IMR-90 (cell line): ENCODE measurements around the gene GSTA4. TPM values are rescaled to one million over a fixed set of nuclear protein-coding genes. Genes with fewer than 3 reads are reported as not detected.

ENCODE experiments used
- ATAC-seq: fragments of 200-7000 bp; cut with Tn5 transposase; 2 replicates; pipeline ENCODE4 v1.9.1; 2020; ENCODE audit warnings: low read depth, mild to moderate bottlenecking, moderate library complexity
- BruUV-seq: library from RNA; stranded (reverse); fragments of 400-500 nt; replicated peaks from 2 replicates; lab custom pipeline; 2021; lab: Mats Ljungman, UMichigan
- CTCF ChIA-PET: fragments of 300-600 bp; formaldehyde crosslinking; extraction: SDS; loops from one replicate; lab custom pipeline; 2021; ENCODE audit warnings: antibody characterized with exemption; lab: Yijun Ruan, JAX
- POLR2A ChIA-PET: fragments of 300-600 bp; sonication (Branson Sonifier 250); formaldehyde crosslinking; loops from one replicate; lab custom pipeline; 2022; ENCODE audit warnings: antibody characterized with exemption; ENCODE audit not compliant: unreplicated experiment; lab: Charles Lee
- DNase-seq: peaks from one replicate; pipeline ENCODE4 v3.0.0; 2013
- H2AFZ ChIP-seq: replicated peaks from 2 replicates; pipeline ENCODE3; 2013; ENCODE audit warnings: low read length, mild to moderate bottlenecking; ENCODE audit not compliant: poor library complexity
- H2AK5ac ChIP-seq: 2 replicates; pipeline ENCODE4 v1.6.1; 2013; ENCODE audit warnings: low read depth, low read length, inconsistent platforms
- H2AK9ac ChIP-seq: replicated peaks from 2 replicates; pipeline ENCODE3; 2013; ENCODE audit warnings: mild to moderate bottlenecking, low read depth, low read length, moderate library complexity; ENCODE audit not compliant: poor library complexity
- H2BK120ac ChIP-seq: 2 replicates; pipeline ENCODE4 v1.6.1; 2013; ENCODE audit warnings: low read depth, low read length, inconsistent platforms
- H2BK15ac ChIP-seq: 3 replicates; pipeline ENCODE4 v1.6.1; 2013; ENCODE audit warnings: low read depth, low read length, inconsistent platforms
- H2BK20ac ChIP-seq: 2 replicates; pipeline ENCODE4 v1.6.1; 2013; ENCODE audit warnings: low read depth, mild to moderate bottlenecking, inconsistent platforms, low read length, moderate library complexity
- H2BK5ac ChIP-seq: 2 replicates; pipeline ENCODE4 v1.6.1; 2013; ENCODE audit warnings: mild to moderate bottlenecking, low read depth, low read length, inconsistent platforms; ENCODE audit not compliant: poor library complexity, severe bottlenecking
- H3K14ac ChIP-seq: replicated peaks from 2 replicates; pipeline ENCODE4 v1.6.1; 2013; ENCODE audit warnings: low read depth, low read length, inconsistent platforms
- H3K18ac ChIP-seq: 2 replicates; pipeline ENCODE4 v1.6.1; 2013; ENCODE audit warnings: low read depth, low read length, control low read depth
- H3K23ac ChIP-seq: 2 replicates; pipeline ENCODE4 v1.6.1; 2013; ENCODE audit warnings: low read depth, low read length, inconsistent platforms
- H3K27ac ChIP-seq: 2 replicates; pipeline ENCODE4 v1.5.1; 2013; ENCODE audit warnings: mild to moderate bottlenecking, control low read depth, low read length; ENCODE audit not compliant: insufficient read depth
- H3K27me3 ChIP-seq: 2 replicates; pipeline ENCODE4 v1.6.1; 2013; ENCODE audit warnings: low read length; ENCODE audit not compliant: control insufficient read depth, insufficient read depth
- H3K36me3 ChIP-seq: 2 replicates; pipeline ENCODE4 v1.6.1; 2013; ENCODE audit warnings: low read length, mixed read lengths; ENCODE audit not compliant: control insufficient read depth, insufficient read depth
- H3K4ac ChIP-seq: 2 replicates; pipeline ENCODE4 v1.6.1; 2013; ENCODE audit warnings: low read depth, low read length, inconsistent platforms
- H3K4me1 ChIP-seq: 2 replicates; pipeline ENCODE4 v1.6.1; 2013; ENCODE audit warnings: low read length, mixed read lengths; ENCODE audit not compliant: control insufficient read depth, insufficient read depth
- H3K4me2 ChIP-seq: 2 replicates; pipeline ENCODE4 v1.6.1; 2013; ENCODE audit warnings: low read depth, mild to moderate bottlenecking, control low read depth, low read length, moderate library complexity
- H3K4me3 ChIP-seq: 2 replicates; pipeline ENCODE4 v1.5.1; 2013; ENCODE audit warnings: low read depth, mild to moderate bottlenecking, control low read depth, low read length, moderate library complexity; ENCODE audit not compliant: insufficient read depth
- H3K56ac ChIP-seq: 2 replicates; pipeline ENCODE4 v1.6.1; 2013; ENCODE audit warnings: low read length, inconsistent platforms; ENCODE audit not compliant: insufficient read depth; ENCODE audit errors: extremely low read depth
- H3K79me1 ChIP-seq, 2 experiments: 2 replicates each; pipeline ENCODE4 v1.6.1; 2013; ENCODE audit warnings: low read length in 2 of 2, inconsistent platforms in 1 of 2, low read depth in 1 of 2
- H3K9ac ChIP-seq: 2 replicates; pipeline ENCODE4 v1.6.1; 2013; ENCODE audit warnings: low read depth, low read length, control low read depth
- H3K9me1 ChIP-seq: 2 replicates; pipeline ENCODE4 v1.6.1; 2013; ENCODE audit warnings: low read length, inconsistent platforms; ENCODE audit not compliant: insufficient read depth
- H3K9me3 ChIP-seq: 2 replicates; pipeline ENCODE4 v1.6.1; 2013; ENCODE audit warnings: low read length; ENCODE audit not compliant: control insufficient read depth, insufficient read depth
- H4K20me1 ChIP-seq: 2 replicates; pipeline ENCODE4 v1.6.1; 2013; ENCODE audit warnings: low read length, inconsistent platforms; ENCODE audit not compliant: insufficient read depth
- H4K5ac ChIP-seq: 2 replicates; pipeline ENCODE4 v1.6.1; 2013; ENCODE audit warnings: mild to moderate bottlenecking, low read depth, low read length, control low read depth
- H4K8ac ChIP-seq, 2 experiments: 2 replicates each; pipeline ENCODE4 v1.6.1; 2013; ENCODE audit warnings: low read depth in 2 of 2, low read length in 2 of 2, control low read depth in 1 of 2, inconsistent platforms in 1 of 2
- H4K91ac ChIP-seq: 2 replicates; pipeline ENCODE4 v1.6.1; 2013; ENCODE audit warnings: low read depth, low read length, inconsistent platforms; ENCODE audit not compliant: insufficient read depth
- CEBPB ChIP-seq: IDR thresholded peaks from 2 replicates; pipeline ENCODE4 v1.6.1; 2012; ENCODE audit warnings: low read depth, low read length, improper control_type of control experiment
- MAZ ChIP-seq: IDR thresholded peaks from 2 replicates; pipeline ENCODE4 v1.6.1; 2012; ENCODE audit warnings: low read depth, mild to moderate bottlenecking, low read length, improper control_type of control experiment, moderate library complexity, borderline replicate concordance
- WGBS, 2 experiments: methylation state at CpG; one replicate each; pipeline versions ENCODE4 v1.1.5 to v1.1.7; 2013; ENCODE audit warnings: missing lambda C conversion rate in 2 of 2; ENCODE audit not compliant: insufficient read length in 1 of 2; ENCODE audit errors: extremely low coverage in 2 of 2; 5-methylcytosine and 5-hydroxymethylcytosine counted together
- dilution Hi-C: fragments of 300-500 bp; cut with HindIII; formaldehyde crosslinking; loops from one replicate; pipeline ENCODE4 v1.14.3; 2018; ENCODE audit warnings: low sequenced_read_pairs; ENCODE audit not compliant: unreplicated experiment
- in situ Hi-C: fragments of 300-500 bp; cut with MboI; formaldehyde crosslinking; loops from 3 replicates; pipeline ENCODE4 v1.14.3; 2019; ENCODE audit warnings: low sequenced_read_pairs, inconsistent platforms, mixed read lengths
- intact Hi-C: fragments of 100-400 bp; cut with micrococcal nuclease; formaldehyde crosslinking; loops from 2 replicates; pipeline ENCODE4 v1.10.0; 2022
- polyA plus RNA-seq, 3 experiments: library from polyadenylated mRNA; depleted of rRNA; stranded (reverse); fragments of >200 nt; gene quantifications; 2 replicates each; pipeline ENCODE4 v1.2.3, GENCODE V29; 2012; ENCODE audit warnings: low replicate concordance in 1 of 3
- total RNA-seq: library from RNA; depleted of rRNA; stranded (reverse); fragments of >200 nt; gene quantifications from 2 replicates; pipeline ENCODE4 v1.2.3, GENCODE V29; 2012

GSTA4 gene
- total and polyA plus RNA-seq, 2 of the 4 experiments (the other 2 are of a cell fraction), result 26.9 to 35.6 TPM

DNA sequence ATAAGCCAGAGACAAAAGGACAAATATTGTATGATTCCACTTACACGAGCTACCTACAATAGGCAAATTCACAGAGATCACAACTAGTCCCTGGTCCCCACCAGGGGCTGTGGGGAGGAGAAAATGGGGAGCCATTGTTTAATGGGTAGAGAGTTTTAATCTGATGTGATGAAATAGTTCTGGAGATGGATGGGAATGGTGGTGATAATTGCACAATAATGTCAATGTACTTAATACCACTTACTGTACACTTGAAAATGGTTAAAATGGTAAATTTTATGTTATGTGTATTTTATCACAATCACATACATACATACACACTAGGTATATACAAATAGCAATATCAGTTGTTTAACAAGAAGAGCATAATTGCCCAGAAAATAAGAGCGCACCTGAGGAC lies 61.3 kb downstream of the GSTA4 start:
- DNase-seq, result no peak
- ATAC-seq, result no peak
- Histone ChIP-seq H4K91ac (no peak overlapping the region), H2BK20ac (no peak overlapping the region), H4K20me1 (no peaks in the 10 kb centered on the region), H4K8ac (no peak overlapping the region), H3K4me3 (no peak overlapping the region), H2BK120ac (no peak overlapping the region), H3K79me1 (no peaks in the 10 kb centered on the region), H3K4ac (no peak overlapping the region), H3K56ac (no peak overlapping the region), H2BK15ac (no peak overlapping the region), H3K36me3 (no peaks in the 10 kb centered on the region), H3K27me3 (0 out of 2 replicates have a peak, but pooled peaks cover 2% of the 10 kb centered on the region), H4K5ac (no peak overlapping the region), H3K14ac (no peak overlapping the region), H3K4me1 (peaks cover 8% of the 10 kb centered on the region), H2BK5ac (no peak overlapping the region), H2AK5ac (no peak overlapping the region), H2AK9ac (no peak overlapping the region), H3K9ac (no peak overlapping the region), H2AFZ (no peak overlapping the region), H3K23ac (no peak overlapping the region), H3K27ac (no peak overlapping the region), H3K4me2 (no peak overlapping the region), H3K9me1 (peaks cover 5% of the 10 kb centered on the region), H3K9me3 (no peaks in the 10 kb centered on the region), H3K18ac (no peak overlapping the region)
- dilution Hi-C loops, result no loop called here
- no peak for TF ChIP-seq MAZ
- peak; percentile 65 for TF ChIP-seq CEBPB
- ChIA-PET POLR2A (no interaction called here), CTCF (no interaction called here)
- in situ Hi-C loops, result no loop called here
- WGBS, 2 experiments, result no CpG with 5 or more reads among the region's 2 CpGs
- no TSS peak for BruUV-seq
- intact Hi-C loops, result no loop called here
